ENCODE data around the gene PAM. TPM values are rescaled to one million over a fixed set of nuclear protein-coding genes. Genes with fewer than 3 reads are reported as not detected.

The PAM gene
- total RNA-seq, 4 donors from 2014 or later = 73.0 to 181 (median 138) TPM

- no peak for DNase-seq
- H3K4me1 ChIP-seq = no peaks in the 10 kb centered on the region
- no peak overlapping the region for H3K27ac ChIP-seq
- 81% methylated on average over 2 of the region's 2 CpGs; no CpG with 5 or more reads in 1 of the 2 donors for WGBS, 2 donors (ENCODE audit: low coverage in 1 of 2)
- H3K36me3 ChIP-seq = peaks cover 0 to 6% (median 0%) of the 10 kb centered on the region in 4 donors
- intact Hi-C loops (cut with DNase I; ENCODE audit: low total_unique reads) = no loop called here
- no peak for TF ChIP-seq POLR2AphosphoS5 (IDR thresholded peaks at IDR 0.05)
- TF ChIP-seq CTCF (IDR thresholded peaks at IDR 0.05) = no peak
- TF ChIP-seq POLR2A (IDR thresholded peaks at IDR 0.05) = no peak
- TF ChIP-seq EP300 (IDR thresholded peaks at IDR 0.05; ENCODE audit: low read depth) = no peak
- H3K9me3 ChIP-seq = no peaks in the 10 kb centered on the region
- in situ Hi-C loops (cut with MboI; ENCODE audit: low pct_ligation_motif_present in 1 of 4, low pct_unique_long_range_greater_than_20kb in 1 of 4, low sequenced_read_pairs in 3 of 4) = no loop called here
- no peak overlapping the region for H3K4me3 ChIP-seq
- no peaks in the 10 kb centered on the region for H3K27me3 ChIP-seq
Measured at GRCh38 chr5:102946971-102947370, 191.9 kb downstream of the PAM start.

GRCh38 chr5:102955488-102955887 lies 200.4 kb downstream of the PAM start:
- 56 to 81% methylated on average over 1 of the region's 1 CpG for WGBS, 2 donors (ENCODE audit: low coverage in 1 of 2)
- no peak overlapping the region for H3K27ac ChIP-seq
- H3K4me3 ChIP-seq = no peak overlapping the region
- peaks cover 0 to 5% (median 0%) of the 10 kb centered on the region in 4 donors for H3K36me3 ChIP-seq
- peaks cover 0 to 5% (median 0%) of the 10 kb centered on the region in 4 donors for H3K4me1 ChIP-seq
- in situ Hi-C loops (cut with MboI; ENCODE audit: low pct_ligation_motif_present in 1 of 4, low pct_unique_long_range_greater_than_20kb in 1 of 4, low sequenced_read_pairs in 3 of 4) = loop anchor here in 1 of 4 donors (25.0 kb wide), 1 partner anchor 168 kb away; no protein-coding TSS in a partner anchor
- H3K27me3 ChIP-seq = no peaks in the 10 kb centered on the region
- intact Hi-C loops (cut with DNase I; ENCODE audit: low total_unique reads) = no loop called here
- no peaks in the 10 kb centered on the region for H3K9me3 ChIP-seq
- TF ChIP-seq POLR2AphosphoS5 (IDR thresholded peaks at IDR 0.05) (no peak), CTCF (IDR thresholded peaks at IDR 0.05) (no peak), POLR2A (IDR thresholded peaks at IDR 0.05) (no peak), EP300 (IDR thresholded peaks at IDR 0.05; ENCODE audit: low read depth) (no peak)
- no peak for DNase-seq

- no peak overlapping the region for H3K4me3 ChIP-seq
- no peak for TF ChIP-seq EP300 (IDR thresholded peaks at IDR 0.05; ENCODE audit: low read depth)
- TF ChIP-seq CTCF (IDR thresholded peaks at IDR 0.05) = no peak
- TF ChIP-seq POLR2AphosphoS5 (IDR thresholded peaks at IDR 0.05) = no peak
- no peak for TF ChIP-seq POLR2A (IDR thresholded peaks at IDR 0.05)
- no peaks in the 10 kb centered on the region for H3K27me3 ChIP-seq
- no peak for DNase-seq
- in situ Hi-C loops (cut with MboI; ENCODE audit: low pct_ligation_motif_present in 1 of 4, low pct_unique_long_range_greater_than_20kb in 1 of 4, low sequenced_read_pairs in 3 of 4) (loop anchor here in 1 of 4 donors (25.0 kb wide), 1 partner anchor 169 kb away; no protein-coding TSS in a partner anchor), intact Hi-C loops (cut with DNase I; ENCODE audit: low total_unique reads) (no loop called here)
- no peaks in the 10 kb centered on the region for H3K36me3 ChIP-seq
- WGBS, 2 donors (ENCODE audit: low coverage in 1 of 2) = 94 to 95% methylated on average over 2 of the region's 2 CpGs
- H3K27ac ChIP-seq = no peak overlapping the region
- peaks cover 0 to 5% (median 0%) of the 10 kb centered on the region in 4 donors for H3K4me1 ChIP-seq
- H3K9me3 ChIP-seq = no peaks in the 10 kb centered on the region
Measured at GRCh38 chr5:102956599-102956998, 201.5 kb downstream of the PAM start.

- Histone ChIP-seq H3K36me3 (no peaks in the 10 kb centered on the region), H3K4me1 (peaks cover 0 to 5% (median 0%) of the 10 kb centered on the region in 4 donors), H3K27ac (no peak overlapping the region), H3K9me3 (no peaks in the 10 kb centered on the region), H3K4me3 (no peak overlapping the region), H3K27me3 (no peaks in the 10 kb centered on the region)
- WGBS, 2 donors (ENCODE audit: low coverage in 1 of 2) = 92 to 94% methylated on average over 3 of the region's 3 CpGs
- TF ChIP-seq CTCF (IDR thresholded peaks at IDR 0.05) (no peak), POLR2AphosphoS5 (IDR thresholded peaks at IDR 0.05) (no peak), POLR2A (IDR thresholded peaks at IDR 0.05) (no peak), EP300 (IDR thresholded peaks at IDR 0.05; ENCODE audit: low read depth) (no peak)
- intact Hi-C loops (cut with DNase I; ENCODE audit: low total_unique reads) (no loop called here), in situ Hi-C loops (cut with MboI; ENCODE audit: low pct_ligation_motif_present in 1 of 4, low pct_unique_long_range_greater_than_20kb in 1 of 4, low sequenced_read_pairs in 3 of 4) (loop anchor here in 1 of 4 donors (25.0 kb wide), 1 partner anchor 170 kb away; no protein-coding TSS in a partner anchor)
- DNase-seq = no peak
Measured at GRCh38 chr5:102957141-102957540, 202.0 kb downstream of the PAM start.

All from transverse colon (tissue), 4 donors.